Measurements from ENCODE around the gene DVL2.

The DVL2 gene

DNA sequence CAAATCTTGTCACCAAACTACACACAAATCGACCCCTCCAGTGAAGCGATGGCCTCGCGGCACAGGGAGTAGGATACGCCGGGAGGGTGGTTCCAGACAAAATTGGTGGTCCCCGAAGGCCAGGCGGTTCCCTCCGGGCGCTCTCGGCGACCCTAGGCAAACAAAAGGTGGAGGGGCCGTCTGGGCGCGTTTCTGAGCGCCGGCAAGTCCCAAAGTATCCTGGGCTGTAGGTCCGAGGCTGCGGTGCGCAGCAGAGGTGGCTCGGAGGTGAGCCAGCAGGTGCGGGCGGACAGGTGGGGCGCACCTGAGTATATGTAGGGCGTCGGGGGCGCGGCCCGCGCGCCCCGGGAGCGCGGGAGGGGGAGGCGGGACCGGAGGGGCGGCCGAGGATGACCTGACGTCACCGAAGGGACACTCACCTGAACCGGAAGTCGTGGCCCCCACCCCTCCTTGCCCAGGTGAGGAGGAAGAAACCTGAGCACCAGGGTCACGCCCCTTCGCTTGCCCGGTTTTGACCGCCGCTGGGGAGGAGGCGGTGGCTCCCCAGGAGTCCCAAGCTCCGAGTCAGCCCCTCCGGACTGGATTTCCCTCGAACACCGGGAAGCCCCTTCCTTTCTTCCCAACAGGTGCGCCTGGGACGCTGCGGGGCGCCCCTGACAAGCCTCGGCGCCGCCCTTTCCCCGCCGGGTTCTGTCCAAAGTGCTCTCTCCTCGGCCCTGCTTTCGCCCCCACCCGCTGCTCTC lies 28.0 kb upstream of the DVL2 start, which contains the start of gene CLDN7:
Gene CLDN7, minus strand, starts transcription at position 287 of the 743 bp plus-strand sequence. CDS start 435 bp downstream, outside the sequence.
- TF ChIP-seq JUND (IDR thresholded peaks at IDR 0.05; ENCODE audit: low read depth): no peak
- peak; percentile 84 to 97 for DNase-seq (ENCODE audit: low read depth in 1 of 2, low spot score in 1 of 2)
- in situ Hi-C loops (cut with HindIII; ENCODE audit: low pct_unique_long_range_greater_than_20kb, low sequenced_read_pairs): no loop called here

DNA sequence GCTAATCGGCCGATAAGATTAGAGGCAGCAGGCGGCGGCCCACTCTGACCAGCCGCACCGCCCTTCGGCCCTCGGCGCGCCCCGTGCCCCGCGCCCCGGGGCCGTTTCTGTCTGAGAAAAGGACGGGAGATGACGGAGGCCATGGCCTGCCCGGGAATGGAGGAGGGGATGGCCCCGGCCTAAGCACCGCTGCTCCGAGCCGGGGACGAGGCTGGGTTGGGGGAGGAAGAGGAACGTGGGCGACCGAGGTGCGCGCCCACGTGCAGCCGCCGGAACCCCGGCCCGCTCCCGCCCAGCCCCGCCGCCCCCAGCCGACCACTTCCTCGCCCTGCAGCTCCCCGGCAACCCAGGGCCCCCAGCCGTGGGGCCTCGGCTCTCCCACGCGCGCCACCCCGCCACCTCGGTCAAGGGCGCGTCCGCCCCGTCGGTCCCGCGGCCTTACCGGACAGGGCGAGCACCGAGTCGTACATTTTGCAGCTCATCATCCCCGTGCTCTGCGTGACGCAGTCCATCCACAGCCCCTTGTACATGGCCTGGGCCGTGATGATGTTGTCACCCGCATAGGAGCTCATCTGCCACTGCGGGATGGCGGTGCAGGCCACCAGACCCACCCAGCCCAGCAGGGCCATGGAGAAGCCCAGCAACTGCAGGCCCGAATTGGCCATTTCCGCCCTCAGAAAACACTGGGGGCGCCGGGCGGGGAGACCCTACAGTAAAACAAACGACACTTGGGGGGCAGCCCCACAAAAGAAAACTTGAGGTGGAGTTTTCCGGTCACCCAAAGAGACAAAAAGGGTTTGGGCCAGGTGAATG lies 27.3 kb upstream of the DVL2 start:
- in situ Hi-C loops (cut with HindIII; ENCODE audit: low pct_unique_long_range_greater_than_20kb, low sequenced_read_pairs): no loop called here
- no peak for DNase-seq (ENCODE audit: low read depth in 1 of 2, low spot score in 1 of 2)
- no peak for TF ChIP-seq JUND (IDR thresholded peaks at IDR 0.05; ENCODE audit: low read depth)

DNA sequence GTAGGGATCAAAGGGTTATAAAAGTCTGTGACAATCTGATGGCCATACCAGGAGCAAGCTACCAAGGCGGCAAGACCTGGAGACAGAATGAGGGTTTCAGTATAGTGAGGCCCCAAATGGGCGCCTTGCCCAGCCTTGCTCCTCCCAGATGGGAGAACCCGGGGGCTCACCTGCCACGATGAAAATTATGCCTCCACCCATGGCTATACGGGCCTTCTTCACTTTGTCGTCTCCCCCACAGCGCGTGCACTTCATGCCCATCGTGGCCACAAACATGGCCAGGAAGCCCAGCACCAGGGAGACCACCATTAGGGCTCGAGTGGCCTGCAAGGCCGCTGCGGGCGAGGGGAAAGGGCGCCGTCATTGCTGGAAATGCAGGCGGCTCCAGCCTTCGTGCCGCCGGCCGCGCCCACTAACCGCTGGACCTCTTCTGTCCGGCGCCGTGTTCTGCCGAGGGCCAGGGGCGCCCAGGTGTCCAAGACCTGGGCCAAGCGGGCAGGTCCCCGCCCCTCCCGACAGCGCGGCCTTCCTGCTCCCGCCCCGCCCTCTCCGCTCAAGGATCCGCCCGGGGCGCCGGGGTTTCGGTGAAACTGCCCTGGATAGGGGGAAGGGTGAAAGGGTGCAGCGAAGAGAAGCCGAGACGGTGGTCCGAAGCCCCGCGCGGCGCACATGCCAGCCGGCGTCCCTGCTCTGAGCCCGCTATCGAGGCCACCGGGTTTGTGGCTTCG lies 26.5 kb upstream of the DVL2 start:
- DNase-seq (ENCODE audit: low read depth in 1 of 2, low spot score in 1 of 2): peak; percentile 43 to 67
- no peak for TF ChIP-seq JUND (IDR thresholded peaks at IDR 0.05; ENCODE audit: low read depth)
- in situ Hi-C loops (cut with HindIII; ENCODE audit: low pct_unique_long_range_greater_than_20kb, low sequenced_read_pairs): no loop called here

DNA sequence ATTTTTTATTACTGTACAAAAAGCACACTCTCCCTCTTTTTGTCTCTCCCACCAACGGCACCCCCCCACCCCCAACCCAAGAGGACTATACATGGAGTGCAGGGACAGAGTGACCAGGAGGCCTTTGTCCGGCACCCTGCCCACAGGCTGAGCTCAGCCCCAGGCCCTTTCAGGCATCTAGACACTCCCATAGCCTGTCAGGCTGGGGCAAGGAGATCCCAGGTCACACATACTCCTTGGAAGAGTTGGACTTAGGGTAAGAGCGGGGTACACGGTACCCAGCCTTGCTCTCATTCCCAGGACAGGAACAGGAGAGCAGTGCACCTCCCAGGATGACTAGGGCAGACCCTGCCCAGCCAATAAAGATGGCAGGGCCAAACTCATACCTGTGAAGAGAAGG lies 25.8 kb upstream of the DVL2 start:
- TF ChIP-seq JUND (IDR thresholded peaks at IDR 0.05; ENCODE audit: low read depth): no peak
- in situ Hi-C loops (cut with HindIII; ENCODE audit: low pct_unique_long_range_greater_than_20kb, low sequenced_read_pairs): no loop called here
- no peak for DNase-seq (ENCODE audit: low read depth in 1 of 2, low spot score in 1 of 2)

DNA sequence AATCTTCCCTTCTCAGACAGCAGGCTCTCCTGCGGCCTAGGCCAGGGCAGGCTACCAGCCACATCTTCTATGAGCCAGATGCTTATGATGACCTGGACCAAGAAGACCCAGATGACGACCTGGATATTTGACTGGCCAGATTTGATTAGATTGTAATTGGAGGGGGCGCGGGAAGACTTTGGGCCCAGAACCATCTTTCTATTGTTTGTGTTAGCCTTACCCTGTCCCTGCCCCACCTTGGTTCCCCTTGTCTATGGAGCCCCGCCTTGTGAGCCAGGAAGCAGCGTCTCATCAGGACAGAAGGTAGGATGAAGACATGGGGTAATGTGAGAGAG lies 25.2 kb upstream of the DVL2 start:
- no peak for DNase-seq (ENCODE audit: low read depth in 1 of 2, low spot score in 1 of 2)
- in situ Hi-C loops (cut with HindIII; ENCODE audit: low pct_unique_long_range_greater_than_20kb, low sequenced_read_pairs): no loop called here
- no peak for TF ChIP-seq JUND (IDR thresholded peaks at IDR 0.05; ENCODE audit: low read depth)

DNA sequence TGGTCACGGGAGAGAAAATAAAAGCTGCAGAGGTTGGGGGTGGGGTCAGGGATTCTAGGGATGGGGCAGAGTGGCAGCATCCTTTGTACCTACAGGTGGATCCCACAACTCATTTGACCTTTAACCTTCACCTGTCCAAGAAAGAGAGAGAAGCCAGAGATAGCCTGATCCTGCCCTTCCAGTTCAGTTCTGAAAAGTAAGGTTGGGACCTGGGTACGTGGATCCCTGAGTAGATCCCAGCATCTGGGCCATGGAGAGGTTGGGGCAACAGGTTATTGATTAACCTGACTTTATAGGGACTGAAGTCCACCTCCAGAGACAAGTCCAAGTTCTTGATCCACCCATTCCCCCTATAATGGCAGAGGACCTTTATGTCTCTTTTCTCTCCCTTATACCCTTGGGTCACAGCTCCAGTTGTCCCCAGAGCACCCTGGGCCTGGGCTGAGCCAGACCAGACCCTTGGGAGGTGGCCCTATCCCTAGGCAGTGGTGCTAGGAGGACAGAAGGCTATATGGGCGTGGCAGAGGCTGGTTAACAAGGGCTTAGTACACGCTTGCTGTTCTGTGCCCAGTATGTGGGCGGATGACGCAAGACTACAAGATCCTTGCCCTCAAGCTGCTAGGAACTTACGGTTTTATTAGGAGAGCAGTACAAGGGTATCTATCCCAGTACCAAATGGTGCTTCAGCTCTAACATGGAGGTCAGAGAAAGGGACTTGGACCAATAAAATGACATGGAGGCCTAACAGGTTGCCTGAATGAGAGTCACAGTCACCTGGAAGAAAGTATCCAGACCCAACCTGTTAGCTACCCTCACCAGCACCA lies 24.6 kb upstream of the DVL2 start:
- DNase-seq (ENCODE audit: low read depth in 1 of 2, low spot score in 1 of 2): no peak
- in situ Hi-C loops (cut with HindIII; ENCODE audit: low pct_unique_long_range_greater_than_20kb, low sequenced_read_pairs): no loop called here
- no peak for TF ChIP-seq JUND (IDR thresholded peaks at IDR 0.05; ENCODE audit: low read depth)

DNA sequence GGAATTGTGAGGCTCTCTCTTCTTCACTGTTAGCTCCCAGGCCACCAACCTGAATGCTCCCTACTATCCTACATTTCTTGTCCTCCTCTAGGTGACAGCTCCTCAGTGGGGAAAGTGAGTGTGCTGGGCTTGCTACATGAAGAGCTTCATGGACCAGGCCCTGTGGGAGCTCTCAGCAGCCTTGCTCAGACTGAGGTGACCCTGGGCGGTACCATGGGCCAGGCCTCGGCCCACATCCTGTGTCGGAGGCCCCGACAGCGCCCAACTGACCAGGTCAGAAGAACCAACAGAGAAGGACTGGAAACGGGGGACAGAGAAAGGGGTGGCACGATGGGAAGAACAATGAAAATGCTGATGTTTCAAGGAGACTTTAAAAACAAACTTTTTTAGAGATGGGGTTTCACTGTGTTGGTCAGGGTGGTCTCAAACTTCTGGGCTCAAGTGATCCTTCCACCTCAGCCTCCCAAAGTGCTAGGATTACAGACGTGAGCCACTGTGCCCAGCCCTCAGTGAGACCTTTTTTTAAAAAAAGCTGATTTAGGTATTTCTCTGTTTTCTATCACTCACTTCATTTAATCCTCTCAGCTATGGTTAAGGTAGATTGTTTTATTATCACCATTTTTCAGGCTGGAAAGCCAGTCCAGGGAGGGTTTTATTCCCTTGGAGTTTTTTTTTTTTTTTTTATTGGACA lies 22.6 kb upstream of the DVL2 start:
- no peak for DNase-seq (ENCODE audit: low read depth in 1 of 2, low spot score in 1 of 2)
- in situ Hi-C loops (cut with HindIII; ENCODE audit: low pct_unique_long_range_greater_than_20kb, low sequenced_read_pairs): no loop called here
- no peak for TF ChIP-seq JUND (IDR thresholded peaks at IDR 0.05; ENCODE audit: low read depth)

DNA sequence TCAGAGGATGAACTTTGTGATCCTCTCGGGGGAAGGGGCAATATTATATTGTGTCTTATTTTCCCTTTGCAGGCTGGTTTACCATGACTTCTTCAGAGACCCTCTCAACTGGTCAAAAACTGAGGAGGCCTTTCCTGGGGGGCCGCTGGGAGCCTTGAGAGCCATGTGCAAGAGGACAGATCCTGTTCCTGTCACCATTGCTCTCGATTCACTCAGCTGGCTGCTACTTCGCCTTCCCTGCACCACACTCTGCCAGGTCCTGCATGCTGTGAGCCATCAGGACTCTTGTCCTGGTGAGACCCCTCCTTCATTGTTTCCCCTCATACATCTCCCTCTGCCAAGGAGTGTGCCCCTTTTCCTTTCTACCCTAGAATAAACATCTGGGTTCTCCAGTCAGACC lies 20.2 kb upstream of the DVL2 start:
- no peak for TF ChIP-seq JUND (IDR thresholded peaks at IDR 0.05; ENCODE audit: low read depth)
- in situ Hi-C loops (cut with HindIII; ENCODE audit: low pct_unique_long_range_greater_than_20kb, low sequenced_read_pairs): no loop called here
- no peak for DNase-seq (ENCODE audit: low read depth in 1 of 2, low spot score in 1 of 2)

DNA sequence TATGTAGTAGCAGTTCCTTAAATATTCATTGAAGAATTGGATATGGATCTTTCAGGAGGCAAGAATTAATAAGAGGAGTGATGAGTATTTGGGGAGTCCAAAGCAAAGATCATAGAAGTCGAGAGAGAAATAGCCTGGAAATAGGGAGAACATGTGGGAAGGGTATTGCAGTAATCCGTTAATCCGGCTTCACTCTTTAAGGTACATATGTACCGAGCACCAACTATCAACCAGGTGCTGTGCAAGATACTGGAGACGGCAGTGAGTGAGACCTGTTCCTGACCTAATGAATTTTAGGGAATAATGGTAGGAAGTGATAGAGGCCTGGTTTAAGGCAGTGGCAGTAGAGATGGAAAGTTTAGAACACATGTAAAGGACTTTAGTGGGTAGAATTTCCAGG lies 18.8 kb upstream of the DVL2 start:
- no peak for TF ChIP-seq JUND (IDR thresholded peaks at IDR 0.05; ENCODE audit: low read depth)
- no peak for DNase-seq (ENCODE audit: low read depth in 1 of 2, low spot score in 1 of 2)
- in situ Hi-C loops (cut with HindIII; ENCODE audit: low pct_unique_long_range_greater_than_20kb, low sequenced_read_pairs): no loop called here

DNA sequence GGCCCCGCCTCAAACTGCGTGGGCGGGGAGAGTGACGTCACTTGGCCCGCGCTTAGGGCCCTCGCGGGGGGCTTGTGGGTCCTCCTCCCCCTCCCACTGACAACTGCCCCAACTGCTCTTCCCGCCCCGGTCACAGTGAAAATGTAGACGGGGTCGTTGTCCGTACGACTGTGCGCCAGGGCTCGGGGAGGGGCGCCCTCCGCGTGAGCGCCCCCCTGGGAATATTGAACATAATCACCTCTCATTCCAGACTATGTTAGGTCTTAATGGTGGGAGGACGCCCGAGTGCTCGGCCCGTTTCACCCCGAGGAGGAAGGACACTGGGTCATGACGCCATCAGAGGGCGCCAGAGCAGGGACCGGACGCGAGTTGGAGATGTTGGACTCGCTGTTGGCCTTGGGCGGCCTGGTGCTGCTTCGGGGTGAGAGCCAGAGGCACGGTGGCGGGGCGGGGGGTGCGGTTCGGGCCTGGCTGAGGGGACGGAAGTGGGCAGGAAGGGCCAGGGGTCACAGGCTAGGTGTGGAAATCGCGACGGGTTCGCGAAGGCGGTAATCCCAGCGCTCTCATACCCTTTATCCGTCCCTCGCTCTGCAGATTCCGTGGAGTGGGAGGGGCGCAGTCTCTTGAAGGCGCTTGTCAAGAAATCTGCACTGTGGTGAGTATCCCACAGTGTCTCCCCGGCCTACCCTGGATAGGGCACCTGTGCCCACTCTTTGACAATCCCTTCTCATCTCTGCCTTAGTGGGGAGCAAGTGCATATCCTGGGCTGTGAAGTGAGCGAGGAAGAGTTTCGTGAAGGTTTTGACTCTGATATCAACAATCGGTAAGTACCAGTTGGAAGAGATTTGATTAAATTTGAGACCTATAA lies 18.1 kb upstream of the DVL2 start, which contains the start of gene ELP5:
Gene ELP5, plus strand, starts transcription at position 40 of the 868 bp plus-strand sequence. Its CDS starts 336 bp downstream, at position 376.
- DNase-seq (ENCODE audit: low read depth in 1 of 2, low spot score in 1 of 2): peak; percentile 42 to 94
- in situ Hi-C loops (cut with HindIII; ENCODE audit: low pct_unique_long_range_greater_than_20kb, low sequenced_read_pairs): no loop called here
- no peak for TF ChIP-seq JUND (IDR thresholded peaks at IDR 0.05; ENCODE audit: low read depth)

Data from T47D (cell line).